Spleen (tissue), 11 donors: ENCODE results near the gene TCERG1. TPM values are rescaled to one million over a fixed set of nuclear protein-coding genes. Genes with fewer than 3 reads are reported as not detected.

Experiments
- DNase-seq: peaks from one replicate; pipeline ENCODE4 v3.0.0-alpha.2; 2020
- H3K27ac ChIP-seq, 8 donors: fragments of 200-600 bp; sonication (generic) in 7 of 8; 1 replicate in 4 of 8; 2 replicates in 4 of 8; pipeline versions ENCODE4 v1.5.0 to v1.8.0; 2016 to 2021; ENCODE audit warnings: inconsistent platforms in 4 of 8, mild to moderate bottlenecking in 4 of 8, moderate library complexity in 1 of 8
- H3K27me3 ChIP-seq, 7 donors: fragments of 200-600 bp; sonication (generic) in 6 of 7; replicated peaks in 1 of 7; 1 replicate in 4 of 7; 2 replicates in 3 of 7; pipeline versions ENCODE4 v1.5.0 to v1.8.0; 2016 to 2021; ENCODE audit warnings: inconsistent platforms in 3 of 7, mild to moderate bottlenecking in 1 of 7
- H3K36me3 ChIP-seq, 6 donors: fragments of 200-600 bp; sonication (generic) in 5 of 6; 1 replicate in 4 of 6; 2 replicates in 2 of 6; pipeline versions ENCODE4 v1.5.0 to v1.8.0; 2016 to 2021; ENCODE audit warnings: inconsistent platforms in 2 of 6
- H3K4me1 ChIP-seq, 6 donors: fragments of 200-600 bp; sonication (generic) in 5 of 6; 1 replicate in 3 of 6; 2 replicates in 3 of 6; pipeline versions ENCODE4 v1.5.0 to v1.8.0; 2016 to 2021; ENCODE audit warnings: inconsistent platforms in 3 of 6
- H3K4me3 ChIP-seq, 8 donors: fragments of 200-600 bp; sonication (generic) in 7 of 8; 1 replicate in 4 of 8; 2 replicates in 4 of 8; pipeline versions ENCODE4 v1.5.0 to v1.8.0; 2016 to 2021; ENCODE audit warnings: inconsistent platforms in 4 of 8, mild to moderate bottlenecking in 4 of 8, moderate library complexity in 2 of 8
- H3K9me3 ChIP-seq, 8 donors: fragments of 200-600 bp; sonication (generic) in 7 of 8; 1 replicate in 4 of 8; 2 replicates in 4 of 8; pipeline versions ENCODE4 v1.5.0 to v1.8.0; 2016 to 2021; ENCODE audit warnings: inconsistent platforms in 4 of 8
- POLR2A ChIP-seq, 3 donors: fragments of 450-650 bp; IDR thresholded peaks; one replicate each; pipeline ENCODE4 v1.5.1; 2017; ENCODE audit warnings: antibody characterized with exemption in 3 of 3, mild to moderate bottlenecking in 1 of 3
- POLR2AphosphoS5 ChIP-seq, 3 donors: sonication (generic); formaldehyde crosslinking; IDR thresholded peaks; one replicate each; pipeline ENCODE4 v1.5.1; 2017; ENCODE audit warnings: antibody characterized with exemption in 3 of 3
- WGBS, 5 donors: extraction: QIAGEN DNeasy Blood & Tissue Kit in 3 of 5; methylation state at CpG; one replicate each; pipeline versions ENCODE4 v1.1.5 to v1.1.7; 2013 to 2018; 5-methylcytosine and 5-hydroxymethylcytosine counted together
- intact Hi-C: fragments of 100-400 bp; cut with DNase I; formaldehyde crosslinking; loops from one replicate; pipeline ENCODE4 v1.15.0; 2023; ENCODE audit warnings: low total_unique reads
- polyA plus RNA-seq, 3 donors: library from polyadenylated mRNA; stranded (reverse); fragments of 200-250 nt; gene quantifications; one replicate each; pipeline ENCODE4 v1.2.1, GENCODE V29; 2013
- total RNA-seq, 7 donors: library from RNA; depleted of rRNA in 3 of 7; stranded (reverse); fragments of >200 nt in 3 of 7; fragmentation: NEBNext Ultra II Directional in 4 of 7; extraction: Animal tissue kit (Norgen Biotek cat#: 25700) in 4 of 7; gene quantifications; one replicate each; pipeline versions ENCODE4 v1.1.0 to v1.2.1, GENCODE V29; 2016 to 2021
- TF ChIP-seq, protein P1 (sequence below), 11 experiments: fragments of 200-600 bp in 7 of 11; fragments of 450-650 bp in 4 of 11; sonication (generic) in 4 of 11; IDR thresholded peaks in 8 of 11; conservative IDR thresholded peaks in 3 of 11; 1 replicate in 7 of 11; 2 replicates in 4 of 11; pipeline versions ENCODE4 v1.4.0 to v1.8.0; 2016 to 2021; ENCODE audit warnings: antibody characterized with exemption in 11 of 11, inconsistent platforms in 4 of 11, mild to moderate bottlenecking in 1 of 11
- donor health status: healthy with polysubstance abuse.
- donor health status: DM: no; HTN: no; CAD: no; lungs with moderate emphysema.
- donor health status: DM: no; HTN: no; CAD: no.
- donor health status: Bipolar disorder and iron deficiency.
- donor health status: healthy.
- donor health status: DM: no; HTN: no; CAD: no.
- donor health status: DM: yes; HTN: yes; CAD: no.

The TCERG1 gene
- total and polyA plus RNA-seq, 10 donors: 43.7 to 117 (median 75.4) TPM

DNA sequence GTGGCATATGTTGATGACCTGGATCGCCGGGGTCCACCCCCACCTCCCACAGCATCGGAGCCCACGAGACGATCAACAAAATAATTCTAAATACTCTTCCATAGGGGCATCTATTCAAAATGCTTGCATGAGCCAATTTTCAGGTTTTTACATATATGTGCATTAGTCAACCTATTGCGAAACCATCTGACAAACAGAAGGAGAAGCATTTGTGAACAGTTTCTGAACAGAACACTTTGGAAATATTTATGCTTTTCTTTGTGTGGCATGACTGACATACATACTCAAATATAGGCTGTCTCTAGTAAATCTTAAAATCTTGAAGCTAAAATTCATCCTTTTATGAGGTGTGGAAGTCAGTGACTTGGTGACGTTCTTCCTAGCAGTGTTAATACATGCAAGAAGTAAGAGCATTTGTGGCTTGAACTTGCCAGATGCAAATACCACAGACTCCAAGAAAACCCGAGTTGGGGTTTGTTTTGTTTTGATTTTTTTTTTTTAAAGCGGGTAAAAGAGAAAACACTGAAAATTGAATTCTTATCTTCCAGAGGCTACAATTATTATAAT lies 63.5 kb downstream of the TCERG1 start:
- TF ChIP-seq POLR2AphosphoS5 (IDR thresholded peaks at IDR 0.05): no peak
- no peak for TF ChIP-seq POLR2A (IDR thresholded peaks at IDR 0.05)
- TF ChIP-seq, protein P1, sequence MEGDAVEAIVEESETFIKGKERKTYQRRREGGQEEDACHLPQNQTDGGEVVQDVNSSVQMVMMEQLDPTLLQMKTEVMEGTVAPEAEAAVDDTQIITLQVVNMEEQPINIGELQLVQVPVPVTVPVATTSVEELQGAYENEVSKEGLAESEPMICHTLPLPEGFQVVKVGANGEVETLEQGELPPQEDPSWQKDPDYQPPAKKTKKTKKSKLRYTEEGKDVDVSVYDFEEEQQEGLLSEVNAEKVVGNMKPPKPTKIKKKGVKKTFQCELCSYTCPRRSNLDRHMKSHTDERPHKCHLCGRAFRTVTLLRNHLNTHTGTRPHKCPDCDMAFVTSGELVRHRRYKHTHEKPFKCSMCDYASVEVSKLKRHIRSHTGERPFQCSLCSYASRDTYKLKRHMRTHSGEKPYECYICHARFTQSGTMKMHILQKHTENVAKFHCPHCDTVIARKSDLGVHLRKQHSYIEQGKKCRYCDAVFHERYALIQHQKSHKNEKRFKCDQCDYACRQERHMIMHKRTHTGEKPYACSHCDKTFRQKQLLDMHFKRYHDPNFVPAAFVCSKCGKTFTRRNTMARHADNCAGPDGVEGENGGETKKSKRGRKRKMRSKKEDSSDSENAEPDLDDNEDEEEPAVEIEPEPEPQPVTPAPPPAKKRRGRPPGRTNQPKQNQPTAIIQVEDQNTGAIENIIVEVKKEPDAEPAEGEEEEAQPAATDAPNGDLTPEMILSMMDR (IDR thresholded peaks at IDR 0.05 in 8 of 11, conservative IDR thresholded peaks at IDR 0.05 in 3 of 11): no peak
- Histone ChIP-seq H3K9me3 (no peaks in the 10 kb centered on the region), H3K27me3 (no peaks in the 10 kb centered on the region), H3K27ac (no peak overlapping the region), H3K36me3 (peaks cover 0 to 79% (median 67%) of the 10 kb centered on the region in 6 donors), H3K4me1 (no peaks in the 10 kb centered on the region), H3K4me3 (no peak overlapping the region)
- intact Hi-C loops: no loop called here
- DNase-seq: no peak
- 90 to 95% (median 92%) methylated on average over 9 of the region's 9 CpGs for WGBS, 5 donors

DNA sequence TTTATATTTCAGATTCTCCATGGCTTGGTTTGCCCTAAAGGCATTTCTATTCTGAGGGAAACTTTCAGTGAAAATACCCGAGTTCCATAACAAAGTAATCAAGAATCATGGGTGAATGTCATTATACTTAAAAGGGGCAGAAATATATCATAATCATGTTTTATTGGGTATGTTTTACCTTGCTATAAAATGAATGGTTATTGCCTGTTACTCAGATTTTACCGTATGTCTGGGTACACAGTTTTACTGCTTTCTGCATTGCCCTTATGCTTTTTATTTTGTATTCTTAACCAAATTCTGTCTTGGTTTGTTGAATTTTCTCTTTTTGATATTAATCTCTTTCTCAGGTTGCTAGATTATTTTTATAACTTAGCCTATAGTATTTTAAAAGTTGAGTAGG lies 66.3 kb downstream of the TCERG1 start:
- WGBS, 5 donors: 89 to 98% (median 94%) methylated on average over 2 of the region's 2 CpGs
- H3K36me3 ChIP-seq: peaks cover 0 to 50% (median 39%) of the 10 kb centered on the region in 6 donors
- H3K27me3 ChIP-seq: no peaks in the 10 kb centered on the region

DNA sequence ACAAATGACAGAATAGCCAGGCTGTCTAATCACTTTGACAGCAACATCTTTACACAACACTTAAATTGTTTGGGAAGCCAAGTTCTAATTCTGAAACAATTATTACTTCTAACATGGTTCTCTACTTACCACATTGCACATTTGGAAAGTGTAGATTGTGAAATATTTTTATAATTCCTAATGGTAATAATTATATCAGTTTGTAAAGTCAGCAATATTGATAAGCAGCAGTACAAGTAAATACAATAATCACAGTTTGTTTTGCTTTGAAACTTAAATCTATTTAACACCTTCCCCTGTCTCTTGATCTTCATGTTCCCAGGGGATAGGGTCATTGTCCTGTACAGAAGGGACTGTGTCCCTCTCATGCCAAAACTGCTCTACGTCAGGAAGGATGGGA lies 67.4 kb downstream of the TCERG1 start:
- no peak for DNase-seq
- Histone ChIP-seq H3K36me3 (peaks cover 0 to 39% (median 28%) of the 10 kb centered on the region in 6 donors), H3K9me3 (no peaks in the 10 kb centered on the region), H3K27ac (no peak overlapping the region), H3K4me1 (no peaks in the 10 kb centered on the region), H3K27me3 (no peaks in the 10 kb centered on the region), H3K4me3 (no peak overlapping the region)
- TF ChIP-seq, protein P1 (IDR thresholded peaks at IDR 0.05 in 8 of 11, conservative IDR thresholded peaks at IDR 0.05 in 3 of 11): no peak
- no peak for TF ChIP-seq POLR2AphosphoS5 (IDR thresholded peaks at IDR 0.05)
- no peak for TF ChIP-seq POLR2A (IDR thresholded peaks at IDR 0.05)
- intact Hi-C loops: no loop called here
- WGBS, 5 donors: 94 to 100% (median 96%) methylated on average over 1 of the region's 1 CpG

More for the DNA sequence above, 66.3 kb downstream of the TCERG1 start:
- no peak for DNase-seq
- no peaks in the 10 kb centered on the region for H3K9me3 ChIP-seq
- H3K4me3 ChIP-seq: no peak overlapping the region
- H3K27ac ChIP-seq: no peak overlapping the region
- TF ChIP-seq, protein P1 (IDR thresholded peaks at IDR 0.05 in 8 of 11, conservative IDR thresholded peaks at IDR 0.05 in 3 of 11): no peak
- TF ChIP-seq POLR2AphosphoS5 (IDR thresholded peaks at IDR 0.05): no peak
- intact Hi-C loops: no loop called here
- no peaks in the 10 kb centered on the region for H3K4me1 ChIP-seq

DNA sequence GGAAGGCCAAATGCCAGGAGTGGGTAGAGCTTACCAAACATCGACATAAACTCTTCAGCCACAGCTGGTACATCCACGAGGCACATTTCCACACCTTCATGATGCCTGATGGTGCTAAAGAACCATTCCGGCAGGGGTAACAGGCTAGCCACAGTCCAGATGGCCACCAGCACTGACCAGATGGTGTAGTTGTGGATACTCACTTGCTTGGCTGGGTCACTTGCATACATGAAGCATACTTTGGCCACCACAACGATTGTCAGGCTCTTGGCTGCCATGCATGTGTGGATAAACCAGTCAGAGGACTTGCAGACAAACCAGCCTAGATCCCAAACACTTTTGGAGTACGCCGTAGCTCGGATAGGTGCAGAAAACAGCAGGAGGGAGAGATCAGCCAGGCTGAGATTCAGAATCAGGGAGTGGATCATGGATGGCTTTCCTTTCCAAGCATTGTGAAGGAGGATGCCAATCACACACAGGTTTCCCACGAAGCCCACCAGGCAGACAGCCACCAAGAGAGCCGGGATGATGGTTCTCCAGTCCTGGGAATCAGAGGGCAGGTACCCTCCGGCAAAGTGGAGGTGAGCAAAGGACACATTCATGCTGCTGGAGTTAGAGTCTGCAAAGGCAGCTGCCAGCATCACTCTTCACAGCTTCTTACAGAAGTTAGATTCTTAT lies 68.5 kb downstream of the TCERG1 start:
- H3K4me1 ChIP-seq: no peaks in the 10 kb centered on the region
- H3K27me3 ChIP-seq: no peaks in the 10 kb centered on the region
- H3K36me3 ChIP-seq: peaks cover 0 to 29% (median 17%) of the 10 kb centered on the region in 6 donors
- H3K9me3 ChIP-seq: no peaks in the 10 kb centered on the region
- TF ChIP-seq POLR2AphosphoS5 (IDR thresholded peaks at IDR 0.05): no peak
- TF ChIP-seq, protein P1 (IDR thresholded peaks at IDR 0.05 in 8 of 11, conservative IDR thresholded peaks at IDR 0.05 in 3 of 11): no peak
- no peak for TF ChIP-seq POLR2A (IDR thresholded peaks at IDR 0.05)
- H3K27ac ChIP-seq: no peak overlapping the region
- no peak for DNase-seq
- 83 to 91% (median 87%) methylated on average over 10 of the region's 10 CpGs for WGBS, 5 donors
- intact Hi-C loops: no loop called here
- H3K4me3 ChIP-seq: no peak overlapping the region
